Left ventricle myocardium inferior (tissue), 1 donor: ENCODE results near the gene SND1. TPM values are rescaled to one million over a fixed set of nuclear protein-coding genes. Genes with fewer than 3 reads are reported as not detected.

Experiments
- DNase-seq: peaks from one replicate; pipeline ENCODE4 v3.0.0-alpha.2; 2020
- H3K27ac ChIP-seq: fragments of 200-600 bp; replicated peaks from 2 replicates; pipeline ENCODE4 v1.8.0; 2021
- H3K27me3 ChIP-seq: fragments of 200-600 bp; 2 replicates; pipeline ENCODE4 v1.8.0; 2021; ENCODE audit warnings: low read depth
- H3K36me3 ChIP-seq: fragments of 200-600 bp; 2 replicates; pipeline ENCODE4 v1.8.0; 2021
- H3K4me1 ChIP-seq: fragments of 200-600 bp; 2 replicates; pipeline ENCODE4 v1.8.0; 2021
- H3K4me3 ChIP-seq: fragments of 200-600 bp; 2 replicates; pipeline ENCODE4 v1.8.0; 2021; ENCODE audit warnings: mild to moderate bottlenecking, moderate library complexity
- H3K9me3 ChIP-seq: fragments of 200-600 bp; replicated peaks from 2 replicates; pipeline ENCODE4 v1.8.0; 2021
- CTCF ChIP-seq: fragments of 200-600 bp; IDR thresholded peaks from 2 replicates; pipeline ENCODE4 v1.8.0; 2021; ENCODE audit warnings: antibody characterized with exemption, mild to moderate bottlenecking, borderline replicate concordance
- intact Hi-C: fragments of 100-400 bp; cut with micrococcal nuclease; formaldehyde crosslinking; loops from one replicate; pipeline ENCODE4 v1.11.0; 2022
- total RNA-seq: library from RNA; stranded (reverse); fragmentation: NEBNext Ultra II Directional; extraction: Animal tissue kit (Norgen Biotek cat#: 25700); gene quantifications from one replicate; pipeline ENCODE4 v1.2.1, GENCODE V29; 2021
- donor health status: DM: no; HTN: yes; CAD: no; lungs with severe emphysema.

Gene SND1
- total RNA-seq, 1 donor from 2014 or later = 71.6 TPM

- H3K36me3 ChIP-seq = peaks cover 6% of the 10 kb centered on the region
- H3K4me1 ChIP-seq = peaks cover 18% of the 10 kb centered on the region
- intact Hi-C loops = no loop called here
- no peaks in the 10 kb centered on the region for H3K27me3 ChIP-seq
- TF ChIP-seq CTCF = no peak
- H3K27ac ChIP-seq = no peak overlapping the region
- no peak overlapping the region for H3K4me3 ChIP-seq
- no peaks in the 10 kb centered on the region for H3K9me3 ChIP-seq
- DNase-seq = no peak
Observed at GRCh38 chr7:127895360-127895759, 243.4 kb downstream of the SND1 start.

DNA sequence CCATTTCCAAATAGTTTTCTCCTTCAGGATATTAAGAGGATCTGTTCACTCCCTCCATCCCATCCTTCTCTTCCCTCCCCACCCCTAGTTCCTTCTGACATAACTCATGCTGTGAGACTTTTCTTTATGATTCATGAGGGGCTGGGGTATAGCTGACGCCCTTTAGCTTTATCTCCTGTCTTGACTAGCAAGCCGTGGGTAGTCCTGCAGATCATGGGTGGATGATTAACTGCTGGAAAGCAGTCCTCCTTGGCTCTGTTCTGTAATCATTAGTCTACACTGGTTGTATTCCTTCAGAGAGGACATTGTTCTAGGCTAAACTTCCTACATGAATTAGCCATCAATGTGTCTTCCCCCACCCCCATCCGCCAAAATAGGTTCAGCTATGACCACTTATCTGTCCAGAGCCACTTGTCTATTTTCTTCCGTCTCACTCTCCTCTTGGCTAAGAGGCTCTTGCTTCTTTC is 243.9 kb downstream of the SND1 start:
- Histone ChIP-seq H3K9me3 (no peaks in the 10 kb centered on the region), H3K27me3 (no peaks in the 10 kb centered on the region), H3K4me3 (no peak overlapping the region), H3K36me3 (peaks cover 6% of the 10 kb centered on the region), H3K27ac (no peak overlapping the region), H3K4me1 (peaks cover 18% of the 10 kb centered on the region)
- TF ChIP-seq CTCF = no peak
- no peak for DNase-seq
- intact Hi-C loops = no loop called here

- no peaks in the 10 kb centered on the region for H3K27me3 ChIP-seq
- no peak for TF ChIP-seq CTCF
- intact Hi-C loops = no loop called here
Observed at GRCh38 chr7:127896659-127897058, 244.7 kb downstream of the SND1 start.

DNA sequence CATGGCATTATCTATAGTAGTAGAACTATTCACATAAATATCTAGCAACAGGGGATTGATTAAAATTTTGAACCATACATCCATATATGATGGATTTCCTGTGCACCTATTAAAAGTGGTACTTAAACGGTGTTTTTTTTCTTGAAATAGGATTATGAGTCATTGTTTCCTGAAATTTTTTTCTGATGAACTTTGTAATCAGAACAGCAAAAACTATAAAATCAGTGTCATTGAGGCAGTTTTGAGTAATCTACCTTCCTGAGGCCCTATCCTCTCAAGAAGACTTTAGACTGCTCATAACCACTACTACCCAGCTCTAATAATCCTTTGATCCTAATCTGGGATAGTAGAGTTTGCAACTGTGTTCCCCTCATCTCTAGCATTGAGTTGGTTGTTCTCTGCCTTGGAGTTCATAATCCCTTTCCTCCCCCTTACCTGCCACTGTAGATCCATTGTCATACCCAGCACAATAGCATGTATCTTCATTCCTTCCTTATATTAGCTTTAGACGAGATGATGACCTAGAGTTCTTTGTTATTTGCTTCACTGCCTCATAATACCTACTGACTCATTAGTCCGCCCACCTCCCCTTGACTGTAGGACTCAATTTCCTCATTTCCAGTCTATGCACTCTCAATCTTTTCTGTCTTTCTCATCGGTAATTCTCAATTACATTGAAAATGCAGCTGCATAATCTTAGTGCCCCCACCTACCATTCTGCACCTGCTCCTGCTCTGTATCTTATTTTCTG is 245.9 kb downstream of the SND1 start:
- intact Hi-C loops = no loop called here
- Histone ChIP-seq H3K27ac (no peak overlapping the region), H3K4me1 (peaks cover 28% of the 10 kb centered on the region), H3K9me3 (no peaks in the 10 kb centered on the region), H3K27me3 (no peaks in the 10 kb centered on the region), H3K4me3 (no peak overlapping the region), H3K36me3 (no peaks in the 10 kb centered on the region)
- no peak for TF ChIP-seq CTCF
- DNase-seq = no peak

More at GRCh38 chr7:127896659-127897058, 244.7 kb downstream of the SND1 start:
- DNase-seq = no peak
- Histone ChIP-seq H3K4me3 (no peak overlapping the region), H3K27ac (no peak overlapping the region), H3K4me1 (peaks cover 26% of the 10 kb centered on the region), H3K36me3 (peaks cover 6% of the 10 kb centered on the region), H3K9me3 (no peaks in the 10 kb centered on the region)

DNA sequence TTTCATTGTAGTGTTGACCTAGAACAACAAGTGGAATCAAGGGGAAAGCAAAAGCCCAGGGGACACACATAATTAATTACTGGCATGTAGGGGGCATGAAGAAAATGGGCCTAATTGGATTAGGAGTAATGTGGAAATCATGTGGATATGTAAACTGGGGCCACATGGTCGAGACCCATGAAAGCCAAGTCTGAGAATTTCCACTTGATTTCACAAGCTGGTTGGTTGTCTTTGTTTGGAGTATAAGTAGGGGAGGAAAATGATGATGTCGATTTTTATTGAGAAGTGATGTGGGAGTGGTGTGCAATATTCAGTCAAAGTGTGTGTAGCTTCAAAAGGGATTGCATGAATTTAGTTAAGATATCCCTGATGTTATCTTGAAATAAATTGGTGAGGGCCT is 247.4 kb downstream of the SND1 start:
- no peak overlapping the region for H3K27ac ChIP-seq
- TF ChIP-seq CTCF = no peak
- no peak for DNase-seq
- H3K9me3 ChIP-seq = no peaks in the 10 kb centered on the region
- peaks cover 25% of the 10 kb centered on the region for H3K4me1 ChIP-seq
- no peak overlapping the region for H3K4me3 ChIP-seq
- intact Hi-C loops = no loop called here
- no peaks in the 10 kb centered on the region for H3K27me3 ChIP-seq
- no peaks in the 10 kb centered on the region for H3K36me3 ChIP-seq
